ENCODE results near the gene NRXN3.

DNA sequence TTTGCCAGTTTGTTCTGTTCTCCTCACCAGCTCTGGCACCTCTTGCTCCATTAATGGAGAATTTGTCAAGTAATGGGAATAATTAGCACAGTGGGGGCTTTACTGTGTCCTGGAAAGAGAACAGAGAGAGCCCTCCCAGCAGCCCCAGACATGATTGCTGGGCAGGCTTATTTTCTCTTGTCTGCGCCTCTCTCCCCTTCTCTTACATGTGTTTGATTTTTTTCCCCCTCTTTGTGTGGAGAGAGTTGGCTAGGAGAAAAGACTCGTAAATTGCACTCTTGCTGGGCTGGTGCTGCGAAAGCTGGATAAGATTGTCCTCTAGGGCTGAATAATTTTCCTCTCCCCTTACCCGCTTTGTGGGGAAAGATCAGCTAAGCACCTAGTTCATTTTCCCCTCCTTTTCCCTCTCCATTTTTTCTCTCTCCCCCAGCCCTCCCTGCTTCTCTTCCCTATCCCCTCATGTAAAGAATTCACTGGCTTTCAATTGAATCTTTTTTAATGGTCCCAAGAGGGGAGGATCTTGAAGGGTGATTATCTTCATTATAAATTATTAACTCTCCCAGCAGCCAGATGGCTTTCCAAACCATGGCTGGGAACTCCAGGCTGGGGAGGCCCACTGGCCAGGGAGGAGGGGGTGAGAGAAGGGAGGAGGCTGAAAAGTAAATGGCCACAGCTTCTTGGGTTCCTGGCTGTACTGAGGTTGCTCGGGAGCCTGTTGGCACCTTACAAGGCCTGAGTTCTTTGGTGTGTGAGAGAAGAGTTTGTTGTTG lies 62.2 kb downstream of the NRXN3 start:
- TF ChIP-seq SIN3A (IDR thresholded peaks at IDR 0.05; ENCODE audit: low read depth) (no peak), POLR2A (IDR thresholded peaks at IDR 0.05; ENCODE audit: borderline replicate concordance, extremely low read depth, insufficient read depth, insufficient read length) (no peak), SRF (IDR thresholded peaks at IDR 0.05; ENCODE audit: low read depth) (no peak), POLR2AphosphoS5 (IDR thresholded peaks at IDR 0.05; ENCODE audit: low read depth, low read length) (no peak), EZH2 (IDR thresholded peaks at IDR 0.05) (no peak), YY1 (IDR thresholded peaks at IDR 0.05; ENCODE audit: extremely low read depth, insufficient replicate concordance, low read depth, low read length) (no peak), EZH2phosphoT487 (IDR thresholded peaks at IDR 0.05; ENCODE audit: borderline replicate concordance) (no peak), RAD21 (IDR thresholded peaks at IDR 0.05; ENCODE audit: low read depth) (no peak)
- TF ChIP-seq, protein P1, sequence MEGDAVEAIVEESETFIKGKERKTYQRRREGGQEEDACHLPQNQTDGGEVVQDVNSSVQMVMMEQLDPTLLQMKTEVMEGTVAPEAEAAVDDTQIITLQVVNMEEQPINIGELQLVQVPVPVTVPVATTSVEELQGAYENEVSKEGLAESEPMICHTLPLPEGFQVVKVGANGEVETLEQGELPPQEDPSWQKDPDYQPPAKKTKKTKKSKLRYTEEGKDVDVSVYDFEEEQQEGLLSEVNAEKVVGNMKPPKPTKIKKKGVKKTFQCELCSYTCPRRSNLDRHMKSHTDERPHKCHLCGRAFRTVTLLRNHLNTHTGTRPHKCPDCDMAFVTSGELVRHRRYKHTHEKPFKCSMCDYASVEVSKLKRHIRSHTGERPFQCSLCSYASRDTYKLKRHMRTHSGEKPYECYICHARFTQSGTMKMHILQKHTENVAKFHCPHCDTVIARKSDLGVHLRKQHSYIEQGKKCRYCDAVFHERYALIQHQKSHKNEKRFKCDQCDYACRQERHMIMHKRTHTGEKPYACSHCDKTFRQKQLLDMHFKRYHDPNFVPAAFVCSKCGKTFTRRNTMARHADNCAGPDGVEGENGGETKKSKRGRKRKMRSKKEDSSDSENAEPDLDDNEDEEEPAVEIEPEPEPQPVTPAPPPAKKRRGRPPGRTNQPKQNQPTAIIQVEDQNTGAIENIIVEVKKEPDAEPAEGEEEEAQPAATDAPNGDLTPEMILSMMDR (IDR thresholded peaks at IDR 0.05 in 2 of 3, conservative IDR thresholded peaks at IDR 0.05 in 1 of 3; ENCODE audit: borderline replicate concordance in 1 of 3, insufficient read depth in 1 of 3, low read depth in 2 of 3, low read length in 2 of 3), result no peak
- TF ChIP-seq, protein P2, sequence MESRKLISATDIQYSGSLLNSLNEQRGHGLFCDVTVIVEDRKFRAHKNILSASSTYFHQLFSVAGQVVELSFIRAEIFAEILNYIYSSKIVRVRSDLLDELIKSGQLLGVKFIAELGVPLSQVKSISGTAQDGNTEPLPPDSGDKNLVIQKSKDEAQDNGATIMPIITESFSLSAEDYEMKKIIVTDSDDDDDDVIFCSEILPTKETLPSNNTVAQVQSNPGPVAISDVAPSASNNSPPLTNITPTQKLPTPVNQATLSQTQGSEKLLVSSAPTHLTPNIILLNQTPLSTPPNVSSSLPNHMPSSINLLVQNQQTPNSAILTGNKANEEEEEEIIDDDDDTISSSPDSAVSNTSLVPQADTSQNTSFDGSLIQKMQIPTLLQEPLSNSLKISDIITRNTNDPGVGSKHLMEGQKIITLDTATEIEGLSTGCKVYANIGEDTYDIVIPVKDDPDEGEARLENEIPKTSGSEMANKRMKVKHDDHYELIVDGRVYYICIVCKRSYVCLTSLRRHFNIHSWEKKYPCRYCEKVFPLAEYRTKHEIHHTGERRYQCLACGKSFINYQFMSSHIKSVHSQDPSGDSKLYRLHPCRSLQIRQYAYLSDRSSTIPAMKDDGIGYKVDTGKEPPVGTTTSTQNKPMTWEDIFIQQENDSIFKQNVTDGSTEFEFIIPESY (IDR thresholded peaks at IDR 0.05; ENCODE audit: extremely low read depth, insufficient replicate concordance, low read length), result no peak
- TF ChIP-seq, protein P3, sequence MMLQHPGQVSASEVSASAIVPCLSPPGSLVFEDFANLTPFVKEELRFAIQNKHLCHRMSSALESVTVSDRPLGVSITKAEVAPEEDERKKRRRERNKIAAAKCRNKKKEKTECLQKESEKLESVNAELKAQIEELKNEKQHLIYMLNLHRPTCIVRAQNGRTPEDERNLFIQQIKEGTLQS (IDR thresholded peaks at IDR 0.05), result no peak

Measured in HCT116 (cell line).